ENCODE measurements around the gene AVPR1B.

GRCh38 chr1:206128196-206128595 is 11.0 kb upstream of the AVPR1B start:
- TF ChIP-seq ZFX (IDR thresholded peaks at IDR 0.05) (no peak), CTCF (conservative IDR thresholded peaks at IDR 0.05) (no peak)

Data from C4-2B (cell line).